NCI-H2196 (cell line): ENCODE results near the gene KCNH2.
"Not testable (repeated sequence)": the region's sequence is repeated elsewhere in the genome, so short reads cannot be mapped to it uniquely, and the experiment has no call there.

Experiments used
- DNase-seq: peaks from one replicate; lab custom pipeline; 2025; ENCODE audit not compliant: unreplicated experiment; lab: John Stamatoyannopoulos, UW

Gene KCNH2

DNA sequence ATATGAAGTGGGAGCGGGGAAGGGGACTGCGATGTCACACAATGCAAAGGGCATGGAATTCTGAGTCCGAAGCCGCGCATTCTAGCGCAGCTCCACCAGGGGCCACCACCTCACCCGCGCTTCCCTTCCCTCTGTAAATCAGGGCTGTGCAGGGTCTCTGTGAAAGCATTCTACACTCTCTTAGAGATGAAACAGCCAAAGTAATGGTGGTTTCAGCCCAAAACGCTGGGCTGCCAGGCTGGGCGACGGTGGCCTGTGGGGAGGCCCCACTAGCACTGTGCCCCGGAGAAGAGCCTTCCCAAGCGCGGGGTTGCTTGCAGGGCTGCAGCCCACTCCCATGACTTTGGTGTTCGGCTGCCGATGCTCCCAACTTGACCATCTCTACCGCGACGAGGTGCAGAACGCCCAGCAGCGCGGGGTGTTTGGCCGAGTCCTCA lies 34.8 kb upstream of the KCNH2 start:
- DNase-seq: peak; percentile 21

DNA sequence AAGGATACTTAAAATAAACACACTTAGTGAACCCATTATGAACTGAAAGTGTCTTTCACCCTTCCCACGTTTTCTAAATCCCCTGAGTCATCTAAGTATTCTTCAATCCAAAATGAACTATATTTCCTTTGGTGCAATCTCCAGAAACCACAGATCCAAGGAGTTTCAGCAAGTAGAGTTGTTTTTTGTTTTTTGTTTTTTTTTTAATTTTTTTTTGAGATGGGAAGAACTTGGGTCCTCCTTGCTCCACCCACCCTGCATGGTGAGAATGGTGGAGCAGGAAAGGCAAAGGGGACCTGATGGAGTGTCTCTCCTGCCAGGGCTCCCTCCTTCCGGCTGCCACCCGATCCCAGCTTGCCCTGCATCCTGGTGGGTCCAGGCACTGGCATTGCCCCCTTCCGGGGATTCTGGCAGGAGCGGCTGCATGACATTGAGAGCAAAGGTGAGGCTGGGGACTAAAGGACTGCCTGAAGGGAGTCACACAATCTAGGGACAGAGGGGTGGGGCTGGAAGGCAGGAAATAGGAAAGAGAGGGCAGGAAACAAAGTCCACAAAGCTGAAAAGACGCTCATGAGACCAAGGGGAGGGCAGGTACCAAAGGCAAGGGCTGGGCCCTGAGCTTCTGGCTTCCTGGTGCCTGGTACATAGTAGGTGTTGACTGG lies 34.0 kb upstream of the KCNH2 start:
- no peak for DNase-seq

DNA sequence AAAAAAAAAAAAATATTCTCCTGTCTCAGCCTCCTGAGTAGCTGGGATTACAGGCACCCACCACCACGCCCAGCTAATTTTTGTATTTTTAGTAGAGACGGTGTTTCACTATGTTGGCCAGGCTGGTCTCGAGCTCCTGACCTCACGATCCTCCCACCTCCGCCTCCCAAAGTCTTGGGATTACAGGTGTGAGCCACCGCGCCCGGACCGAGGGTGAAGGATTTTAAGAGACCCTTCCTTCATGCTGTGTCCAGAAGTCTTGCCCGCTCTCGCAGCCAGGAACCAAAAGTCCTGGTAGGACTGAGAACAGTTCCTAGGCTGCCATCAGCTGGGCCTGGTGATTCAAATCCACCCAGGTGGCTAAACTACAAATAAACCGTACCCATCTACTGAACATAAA lies 33.5 kb upstream of the KCNH2 start:
- not testable (repeated sequence) for DNase-seq

DNA sequence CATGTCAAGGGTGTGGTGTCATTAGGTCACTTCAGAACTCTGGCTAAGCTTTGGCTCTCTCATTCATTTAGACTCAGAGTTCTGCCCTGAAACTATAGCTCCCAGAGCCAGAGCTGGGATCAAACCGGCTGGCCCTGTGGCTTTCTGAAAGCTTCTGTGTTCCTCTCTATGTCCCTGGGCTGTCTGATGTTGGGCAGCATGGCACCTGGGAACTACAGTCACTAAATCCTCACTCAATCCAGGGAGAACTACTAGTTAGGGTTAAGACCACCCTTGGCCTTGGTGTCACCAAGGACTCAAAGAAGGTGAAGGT lies 32.9 kb upstream of the KCNH2 start:
- DNase-seq: no peak

DNA sequence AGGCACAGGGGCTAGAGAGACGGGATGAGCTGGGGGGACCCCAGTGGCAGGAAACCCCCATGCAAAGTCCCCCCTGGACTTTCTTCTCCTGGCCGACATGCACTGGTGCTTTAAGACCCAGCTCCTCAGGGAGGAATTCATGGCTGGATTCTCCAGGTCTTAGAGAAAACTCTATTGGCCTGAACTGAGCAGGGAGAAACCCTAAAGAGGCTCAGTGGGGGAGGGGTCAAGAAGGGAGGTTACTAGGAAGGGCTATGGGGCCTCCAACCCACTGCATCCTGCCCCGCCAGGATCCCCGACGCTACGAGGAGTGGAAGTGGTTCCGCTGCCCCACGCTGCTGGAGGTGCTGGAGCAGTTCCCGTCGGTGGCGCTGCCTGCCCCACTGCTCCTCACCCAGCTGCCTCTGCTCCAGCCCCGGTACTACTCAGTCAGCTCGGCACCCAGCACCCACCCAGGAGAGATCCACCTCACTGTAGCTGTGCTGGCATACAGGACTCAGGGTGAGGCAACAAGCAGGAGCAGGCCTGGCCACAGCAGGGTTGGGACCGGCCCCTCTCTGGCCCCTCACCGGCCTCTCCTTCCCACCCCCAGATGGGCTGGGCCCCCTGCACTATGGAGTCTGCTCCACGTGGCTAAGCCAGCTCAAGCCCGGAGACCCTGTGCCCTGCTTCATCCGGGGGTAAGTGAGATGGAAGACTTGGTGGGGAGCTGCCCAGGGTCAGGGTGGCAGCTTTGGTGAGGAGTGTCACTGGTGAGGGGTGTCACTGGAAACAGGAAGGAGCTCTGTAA lies 32.4 kb upstream of the KCNH2 start:
- DNase-seq: no peak

DNA sequence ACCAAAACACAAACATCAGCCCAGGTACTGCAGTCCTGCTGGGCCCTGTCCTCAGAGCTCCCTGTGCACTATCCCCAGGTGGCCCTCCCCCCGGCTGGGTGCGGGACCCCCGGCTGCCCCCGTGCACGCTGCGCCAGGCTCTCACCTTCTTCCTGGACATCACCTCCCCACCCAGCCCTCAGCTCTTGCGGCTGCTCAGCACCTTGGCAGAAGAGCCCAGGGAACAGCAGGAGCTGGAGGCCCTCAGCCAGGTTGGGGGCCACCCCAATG lies 31.9 kb upstream of the KCNH2 start:
- no peak for DNase-seq

DNA sequence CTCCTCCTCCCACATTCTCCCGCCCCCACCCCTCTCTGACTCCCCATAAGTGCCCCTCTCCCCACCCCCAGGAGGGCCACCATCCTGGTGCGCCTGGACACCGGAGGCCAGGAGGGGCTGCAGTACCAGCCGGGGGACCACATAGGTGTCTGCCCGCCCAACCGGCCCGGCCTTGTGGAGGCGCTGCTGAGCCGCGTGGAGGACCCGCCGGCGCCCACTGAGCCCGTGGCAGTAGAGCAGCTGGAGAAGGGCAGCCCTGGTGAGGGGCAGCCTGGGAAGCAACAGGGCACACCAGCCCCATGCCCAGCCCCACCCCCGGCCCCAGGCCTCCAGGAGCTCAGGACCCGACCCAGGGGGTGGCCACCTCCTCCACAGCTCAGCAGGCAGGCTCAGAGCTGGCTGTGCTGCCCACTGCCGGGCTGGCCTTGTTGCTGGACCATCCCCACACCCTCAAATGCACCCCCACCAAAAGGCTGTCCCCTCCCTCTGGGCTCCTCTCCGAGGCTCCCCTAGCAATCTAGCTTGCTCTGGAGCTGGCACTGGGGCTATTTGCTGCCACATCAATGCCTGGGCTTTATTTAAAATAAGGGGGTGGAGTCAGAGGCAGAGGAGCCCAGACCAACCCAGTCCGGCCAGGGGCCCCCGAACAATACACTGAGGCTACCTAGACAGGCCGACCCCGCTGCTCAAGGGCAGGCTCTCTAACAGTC lies 31.4 kb upstream of the KCNH2 start:
- no peak for DNase-seq

DNA sequence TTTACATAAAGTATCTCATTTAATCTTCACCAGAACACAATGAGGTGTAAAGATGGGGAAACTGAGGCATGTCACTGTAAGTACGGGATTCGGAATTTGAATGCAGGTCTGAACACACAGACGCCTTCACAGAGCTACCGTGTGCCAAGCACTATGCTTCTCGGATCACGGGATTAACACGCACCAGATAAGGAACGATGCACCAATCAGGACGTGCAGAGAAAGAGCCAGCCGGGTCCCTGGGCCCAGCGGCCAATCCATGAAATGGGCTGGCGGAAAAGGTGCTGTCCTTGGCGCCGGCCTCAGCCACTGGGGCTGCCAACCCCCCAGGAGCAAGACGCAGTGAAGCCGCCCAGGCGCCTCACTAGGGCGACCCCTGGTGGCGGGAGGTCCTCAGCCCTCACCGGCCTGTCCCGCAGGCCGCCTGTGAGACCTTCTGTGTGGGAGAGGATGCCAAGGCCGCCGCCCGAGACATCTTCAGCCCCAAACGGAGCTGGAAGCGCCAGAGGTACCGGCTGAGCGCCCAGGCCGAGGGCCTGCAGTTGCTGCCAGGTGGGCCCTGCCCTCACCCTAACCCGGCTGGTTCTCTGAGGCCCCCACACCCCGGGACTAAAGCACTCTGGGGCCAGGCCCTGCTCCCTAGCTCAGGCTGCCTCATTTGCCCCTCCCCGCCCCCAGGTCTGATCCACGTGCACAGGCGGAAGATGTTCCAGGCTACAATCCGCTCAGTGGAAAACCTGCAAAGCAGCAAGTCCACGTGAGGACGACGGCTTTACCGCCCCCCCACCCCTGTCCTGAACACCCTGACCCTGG lies 30.6 kb upstream of the KCNH2 start:
- DNase-seq: no peak

DNA sequence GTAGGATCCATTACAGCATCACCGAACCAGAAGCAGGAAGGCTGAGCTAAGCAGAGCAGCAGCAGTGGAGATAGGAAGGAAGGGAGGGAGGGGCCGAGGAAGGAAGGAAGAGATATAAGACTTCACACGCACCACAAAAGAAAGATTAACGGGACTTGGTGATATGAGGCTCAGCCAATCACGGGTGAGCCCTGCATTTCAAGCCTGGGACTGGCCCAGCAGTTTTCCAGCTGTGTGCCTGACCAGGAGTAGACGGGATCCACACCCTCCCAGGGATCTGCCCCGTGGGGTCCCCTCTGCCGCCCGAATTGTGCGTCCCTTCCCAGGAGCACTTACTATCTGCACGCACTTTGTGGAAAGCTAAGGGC lies 30.0 kb upstream of the KCNH2 start:
- no peak for DNase-seq

DNA sequence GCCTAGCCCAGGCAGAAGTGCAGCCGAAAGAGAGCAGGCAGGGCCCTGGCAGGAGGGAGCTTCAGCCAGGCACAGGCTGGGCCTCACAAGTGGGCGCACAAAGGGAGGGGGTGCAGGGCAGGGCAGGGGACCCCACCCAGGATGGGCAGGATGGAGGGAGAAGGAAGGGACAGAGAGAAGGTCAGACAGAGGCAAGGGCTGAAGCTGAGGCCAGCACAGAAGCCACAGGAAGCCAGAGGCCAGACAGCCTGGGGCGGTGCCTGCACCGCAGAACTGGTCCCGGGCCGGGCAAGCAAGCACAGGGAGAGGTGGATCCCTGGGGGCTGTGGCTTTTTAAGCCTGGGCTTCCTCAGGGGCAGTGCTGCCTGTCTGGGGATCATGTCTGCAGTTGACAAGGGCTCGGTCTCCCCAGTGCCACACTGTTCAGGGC lies 29.4 kb upstream of the KCNH2 start:
- no peak for DNase-seq

DNA sequence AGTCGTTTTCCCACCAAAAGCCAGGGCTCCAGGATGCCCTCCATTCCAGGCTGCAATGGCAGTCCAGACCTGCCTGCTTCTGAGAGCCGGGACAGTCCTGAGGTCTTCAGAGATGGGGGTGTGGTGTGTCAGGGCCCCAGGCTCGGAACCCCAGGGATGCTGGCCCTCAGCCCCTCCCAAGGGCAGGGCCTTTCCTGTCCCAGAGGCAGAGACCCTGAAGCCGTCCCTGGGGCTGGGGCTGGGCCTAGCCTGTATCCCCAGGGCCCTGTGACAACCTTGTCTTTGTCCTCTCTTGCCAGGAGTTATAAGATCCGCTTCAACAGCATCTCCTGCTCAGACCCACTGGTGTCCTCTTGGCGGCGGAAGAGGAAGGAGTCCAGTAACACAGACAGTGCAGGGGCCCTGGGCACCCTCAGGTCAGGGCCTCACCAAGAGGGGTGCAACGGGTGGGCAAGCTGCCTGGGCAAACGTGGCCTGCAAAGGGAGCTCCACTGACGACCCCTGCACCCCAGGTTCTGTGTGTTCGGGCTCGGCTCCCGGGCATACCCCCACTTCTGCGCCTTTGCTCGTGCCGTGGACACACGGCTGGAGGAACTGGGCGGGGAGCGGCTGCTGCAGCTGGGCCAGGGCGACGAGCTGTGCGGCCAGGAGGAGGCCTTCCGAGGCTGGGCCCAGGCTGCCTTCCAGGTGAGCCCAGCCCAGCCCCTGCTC lies 28.6 kb upstream of the KCNH2 start:
- no peak for DNase-seq

DNA sequence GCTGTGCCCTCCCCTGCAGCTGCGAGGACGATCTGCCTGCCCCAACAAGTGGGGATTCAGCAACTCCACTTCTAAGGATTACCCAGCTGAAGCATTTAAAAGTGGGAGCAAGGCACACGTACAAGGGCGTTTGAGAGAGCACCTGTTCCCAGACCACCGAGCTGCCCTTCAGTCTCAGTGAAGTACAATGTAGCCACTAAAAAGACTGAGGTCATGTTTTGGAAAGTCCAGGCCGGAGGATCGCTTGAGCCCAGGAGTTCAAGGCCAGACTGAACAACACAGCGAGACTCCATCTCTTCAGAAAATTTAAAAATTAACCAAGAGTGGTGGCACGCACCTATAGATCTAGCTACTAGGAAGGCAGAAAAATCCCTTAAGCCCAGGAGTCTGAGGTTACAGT lies 27.4 kb upstream of the KCNH2 start:
- DNase-seq: no peak

DNA sequence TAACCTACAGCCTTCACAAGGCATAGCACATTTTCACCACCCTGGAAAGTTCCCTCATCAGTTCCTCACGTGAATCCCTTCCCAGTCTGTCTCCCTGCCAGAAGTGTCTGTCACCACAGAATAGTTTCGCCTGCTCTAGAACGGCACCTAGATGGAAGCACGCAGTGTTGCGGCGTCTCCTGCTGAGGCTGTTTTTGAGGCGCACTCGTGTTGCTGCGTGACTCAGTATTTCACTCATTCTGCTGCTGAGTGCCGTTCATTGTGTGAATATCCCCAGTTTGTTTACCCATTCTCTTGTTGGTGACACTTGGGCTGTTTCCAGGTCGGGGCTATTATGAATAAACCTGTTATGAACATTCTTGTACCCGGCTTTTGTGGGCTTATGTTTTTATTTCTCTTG lies 25.5 kb upstream of the KCNH2 start:
- DNase-seq: peak; percentile 54

DNA sequence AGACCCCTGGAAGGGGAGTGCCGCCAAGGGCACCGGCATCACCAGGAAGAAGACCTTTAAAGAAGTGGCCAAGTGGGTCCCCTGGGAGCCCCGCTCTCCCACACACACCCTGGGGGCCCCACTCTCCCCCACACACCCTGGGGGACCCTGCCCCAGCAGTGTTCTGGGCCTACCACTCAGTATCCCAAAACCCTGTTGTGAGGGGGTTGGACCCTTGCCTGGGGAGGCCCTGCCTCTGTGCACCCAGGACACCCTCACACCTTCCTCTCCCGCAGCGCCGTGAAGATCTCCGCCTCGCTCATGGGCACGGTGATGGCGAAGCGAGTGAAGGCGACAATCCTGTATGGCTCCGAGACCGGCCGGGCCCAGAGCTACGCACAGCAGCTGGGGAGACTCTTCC lies 23.4 kb upstream of the KCNH2 start:
- no peak for DNase-seq

DNA sequence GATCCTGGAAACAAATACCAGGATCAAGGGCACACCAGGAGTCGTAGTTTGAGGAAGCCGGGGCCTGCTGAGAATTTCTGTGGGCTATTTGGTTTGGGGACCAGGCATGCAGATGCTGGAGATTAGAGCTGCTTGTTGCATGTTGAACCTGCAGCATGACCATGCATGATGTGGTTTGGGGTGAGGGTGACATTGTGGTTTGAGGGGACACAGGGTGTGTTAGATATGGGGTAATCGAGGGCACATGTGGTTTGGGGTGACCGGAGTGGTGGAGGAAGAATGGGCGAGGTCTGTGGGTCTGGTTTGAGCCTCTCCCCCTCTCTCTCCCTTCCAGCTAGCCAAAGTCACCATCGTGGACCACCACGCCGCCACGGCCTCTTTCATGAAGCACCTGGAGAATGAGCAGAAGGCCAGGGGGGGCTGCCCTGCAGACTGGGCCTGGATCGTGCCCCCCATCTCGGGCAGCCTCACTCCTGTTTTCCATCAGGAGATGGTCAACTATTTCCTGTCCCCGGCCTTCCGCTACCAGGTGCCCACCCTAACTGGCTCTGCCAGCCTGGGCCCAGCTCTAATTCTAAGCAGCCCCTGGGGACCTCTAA lies 22.9 kb upstream of the KCNH2 start:
- DNase-seq: no peak

DNA sequence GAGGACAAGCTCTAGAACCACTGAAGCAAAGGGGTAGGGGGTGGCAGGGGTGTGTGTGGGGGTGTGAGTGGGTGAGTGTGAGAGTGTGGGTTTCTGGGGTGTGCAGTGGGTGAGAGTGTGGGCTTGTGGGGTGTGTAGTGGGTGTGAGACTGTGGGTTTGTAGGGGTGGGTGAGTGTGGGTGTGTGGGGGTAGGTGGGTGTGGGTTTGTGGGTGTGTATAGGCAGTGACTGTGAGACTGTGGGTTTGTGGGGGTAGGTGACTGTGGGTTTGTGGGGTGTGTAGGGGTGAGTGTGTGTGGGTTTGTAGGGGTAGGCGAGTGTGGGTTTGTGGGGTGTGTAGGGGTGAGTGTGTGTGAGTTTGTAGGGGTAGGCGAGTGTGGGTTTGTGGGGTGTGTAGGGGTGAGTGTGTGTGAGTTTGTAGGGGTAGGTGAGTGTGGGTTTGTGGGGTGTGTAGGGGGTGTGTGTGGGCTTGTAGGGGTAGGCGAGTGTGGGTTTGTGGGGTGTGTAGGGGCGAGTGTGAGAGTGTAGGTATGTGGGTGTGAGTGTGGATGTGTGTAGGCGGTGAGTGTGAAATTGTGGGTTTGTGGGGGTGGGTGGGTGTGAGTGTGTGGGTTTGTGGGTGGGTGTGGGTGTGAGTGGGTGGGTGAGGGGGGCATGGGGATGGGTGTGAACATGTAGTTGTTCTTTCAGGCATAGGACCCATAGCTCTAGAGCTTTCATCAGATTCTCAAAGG lies 21.5 kb upstream of the KCNH2 start:
- no peak for DNase-seq

DNA sequence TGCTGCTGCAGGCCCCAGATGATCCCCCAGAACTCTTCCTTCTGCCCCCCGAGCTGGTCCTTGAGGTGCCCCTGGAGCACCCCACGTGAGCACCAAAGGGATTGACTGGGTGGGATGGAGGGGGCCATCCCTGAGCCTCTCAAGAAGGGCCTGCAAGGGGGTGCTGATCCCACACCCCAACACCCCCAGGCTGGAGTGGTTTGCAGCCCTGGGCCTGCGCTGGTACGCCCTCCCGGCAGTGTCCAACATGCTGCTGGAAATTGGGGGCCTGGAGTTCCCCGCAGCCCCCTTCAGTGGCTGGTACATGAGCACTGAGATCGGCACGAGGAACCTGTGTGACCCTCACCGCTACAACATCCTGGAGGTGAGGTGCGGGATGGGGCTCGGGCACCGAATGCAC lies 20.9 kb upstream of the KCNH2 start:
- no peak for DNase-seq

DNA sequence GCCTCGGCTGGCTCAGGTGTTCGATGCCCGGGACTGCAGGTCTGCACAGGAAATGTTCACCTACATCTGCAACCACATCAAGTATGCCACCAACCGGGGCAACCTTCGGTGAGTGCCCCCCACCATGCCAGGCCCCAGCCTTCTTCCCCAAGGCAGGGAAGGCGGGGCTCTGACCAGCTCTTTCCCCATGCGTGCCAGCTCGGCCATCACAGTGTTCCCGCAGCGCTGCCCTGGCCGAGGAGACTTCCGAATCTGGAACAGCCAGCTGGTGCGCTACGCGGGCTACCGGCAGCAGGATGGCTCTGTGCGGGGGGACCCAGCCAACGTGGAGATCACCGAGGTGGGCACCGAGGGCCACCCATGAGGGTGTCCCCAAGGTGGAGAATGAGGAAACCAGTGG lies 20.2 kb upstream of the KCNH2 start:
- DNase-seq: no peak

DNA sequence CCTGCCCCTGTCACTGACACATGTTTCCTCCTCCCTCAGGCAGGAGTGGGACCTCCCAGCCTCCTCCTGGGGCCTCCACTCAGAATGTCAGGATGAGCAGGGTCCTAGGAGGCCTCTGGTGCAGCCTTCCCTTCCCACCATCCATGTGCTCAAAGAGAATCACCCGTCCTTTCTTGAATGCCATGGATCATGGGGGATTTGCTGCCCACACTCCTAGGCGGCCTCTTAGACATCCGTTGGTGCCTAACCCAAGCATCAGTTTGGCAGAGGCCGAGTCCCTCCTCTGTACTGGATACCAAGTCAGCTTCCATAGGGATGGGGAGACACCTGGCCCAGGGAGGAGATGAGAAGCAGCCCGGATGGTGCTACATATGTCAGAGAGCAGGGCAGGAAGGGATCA lies 19.7 kb upstream of the KCNH2 start:
- no peak for DNase-seq

DNA sequence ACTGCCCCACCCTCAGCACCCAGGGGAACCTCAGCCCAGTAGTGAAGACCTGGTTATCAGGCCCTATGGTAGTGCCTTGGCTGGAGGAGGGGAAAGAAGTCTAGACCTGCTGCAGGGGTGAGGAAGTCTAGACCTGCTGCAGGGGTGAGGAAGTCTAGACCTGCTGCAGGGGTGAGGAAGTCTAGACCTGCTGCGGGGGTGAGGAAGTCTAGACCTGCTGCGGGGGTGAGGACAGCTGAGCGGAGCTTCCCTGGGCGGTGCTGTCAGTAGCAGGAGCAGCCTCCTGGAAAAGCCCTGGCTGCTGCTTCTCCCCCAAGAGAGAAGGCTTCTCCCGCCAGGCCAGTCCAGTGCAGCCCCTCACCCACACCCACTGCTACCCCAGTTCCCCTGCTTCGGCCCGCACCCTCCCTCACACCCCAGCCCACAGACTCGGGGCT lies 19.0 kb upstream of the KCNH2 start:
- DNase-seq: no peak
